Measurements from ENCODE around the gene EEF1A2.
A peak's percentile ranks its signal among the peaks of the same experiment; 100 is the strongest.

The EEF1A2 gene

DNA sequence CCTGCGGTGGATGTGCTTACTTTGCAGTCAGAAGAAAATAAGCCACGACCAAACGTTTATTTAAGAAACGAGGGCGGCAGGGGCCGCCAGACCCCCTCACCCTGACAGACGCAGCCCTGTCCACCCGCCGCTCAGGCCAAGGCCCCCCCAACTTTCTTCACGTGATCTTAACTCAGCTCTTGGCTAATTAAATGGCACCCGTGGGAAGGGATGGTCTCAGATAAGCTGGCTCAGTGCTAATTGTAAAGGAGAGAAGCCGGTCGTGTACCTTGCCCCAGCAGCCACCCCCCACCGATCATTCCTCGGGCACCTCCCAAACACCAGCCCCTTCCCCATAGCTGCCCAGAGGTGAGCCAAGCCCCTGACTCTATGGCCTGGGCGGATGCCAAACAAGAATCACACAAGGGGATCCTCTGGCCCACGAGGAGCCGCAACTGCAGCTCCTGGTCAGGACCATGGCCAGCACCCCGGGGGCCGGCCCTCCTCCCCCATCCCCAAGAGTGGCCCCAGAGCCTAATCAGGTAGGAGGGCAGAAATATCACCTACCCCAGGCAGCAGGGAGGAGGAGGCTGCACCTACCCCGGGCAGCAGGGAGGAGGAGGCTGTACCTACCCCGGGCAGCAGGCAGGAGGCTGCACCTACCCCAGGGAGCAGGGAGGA, 37.6 kb downstream of the EEF1A2 start:
- TF ChIP-seq GATA2 (IDR thresholded peaks at IDR 0.05; ENCODE audit: low read depth, low read length), result no peak
- TF ChIP-seq GATA3 (IDR thresholded peaks at IDR 0.05; ENCODE audit: low read depth, low read length), result no peak

- no peak for TF ChIP-seq GATA3 (IDR thresholded peaks at IDR 0.05; ENCODE audit: low read depth, low read length)
- no peak for TF ChIP-seq GATA2 (IDR thresholded peaks at IDR 0.05; ENCODE audit: low read depth, low read length)
Measured at GRCh38 chr20:63459070-63459380, 39.9 kb downstream of the EEF1A2 start.

DNA sequence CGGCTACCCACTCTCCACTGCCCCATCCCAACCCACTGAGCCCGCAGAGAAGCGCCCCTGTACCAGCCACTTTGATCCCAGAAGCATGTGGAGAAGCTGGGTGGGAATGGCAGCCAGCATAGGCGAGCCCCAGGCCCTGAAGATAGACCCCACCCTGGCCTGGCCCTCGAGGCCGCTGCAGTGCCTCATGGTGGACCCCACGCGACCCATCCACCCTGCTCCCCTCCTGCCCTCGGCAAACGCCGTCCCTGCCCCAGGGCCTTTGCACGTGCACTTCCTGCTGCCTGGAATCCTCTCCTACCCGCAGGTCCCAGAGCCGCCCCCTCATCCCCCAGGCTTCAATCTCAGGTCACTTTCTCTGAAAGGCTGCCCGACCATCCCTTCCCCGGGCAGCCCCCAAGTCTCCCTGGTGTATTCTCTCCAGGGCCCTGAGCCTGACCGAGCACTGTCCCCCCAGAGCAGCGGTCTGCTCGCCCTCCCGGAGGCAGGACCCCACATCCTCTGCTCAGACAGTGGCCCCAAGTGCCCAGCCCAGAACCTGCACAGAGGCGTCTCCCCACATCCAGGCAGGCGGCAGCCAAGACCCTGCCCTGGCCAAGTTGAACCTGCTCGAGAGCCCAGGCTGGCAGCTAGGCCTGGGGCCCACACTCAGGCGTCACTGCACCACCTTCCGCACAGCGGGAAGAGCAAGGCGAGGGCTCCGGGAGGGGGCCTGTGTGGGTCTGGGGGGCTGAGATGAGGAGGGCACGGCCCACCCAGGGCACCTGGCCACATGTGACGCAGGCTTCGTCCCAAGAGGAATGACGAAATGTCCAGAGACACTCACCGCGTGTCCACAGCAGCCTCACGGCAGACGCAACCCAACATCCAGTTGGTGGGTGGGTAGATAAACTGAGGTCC, 40.5 kb downstream of the EEF1A2 start:
- TF ChIP-seq GATA3 (IDR thresholded peaks at IDR 0.05; ENCODE audit: low read depth, low read length) (no peak), GATA2 (IDR thresholded peaks at IDR 0.05; ENCODE audit: low read depth, low read length) (no peak)

DNA sequence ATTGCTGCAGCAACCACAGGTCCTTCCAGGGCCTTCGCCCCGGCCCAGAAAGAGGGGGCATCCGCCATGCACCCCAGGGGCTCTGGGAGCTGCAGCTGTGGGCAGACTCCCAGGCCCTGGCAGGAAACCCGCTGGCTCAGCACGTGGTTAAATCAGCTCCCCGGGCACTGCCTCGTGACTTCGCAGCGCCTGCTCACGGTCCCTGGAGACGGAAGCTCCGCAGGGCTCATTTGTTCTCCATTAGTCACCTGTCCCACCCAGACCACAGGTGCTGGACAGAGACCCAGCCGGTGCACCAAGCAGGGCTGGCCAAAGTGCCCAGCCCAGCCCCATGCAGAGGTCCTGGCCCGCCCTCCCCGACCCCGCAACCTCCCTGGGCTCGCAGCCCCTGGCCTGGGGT, 41.1 kb downstream of the EEF1A2 start:
- no peak for TF ChIP-seq GATA3 (IDR thresholded peaks at IDR 0.05; ENCODE audit: low read depth, low read length)

GRCh38 chr20:63456429-63457284, 42.2 kb downstream of the EEF1A2 start:
- TF ChIP-seq GATA3 (IDR thresholded peaks at IDR 0.05; ENCODE audit: low read depth, low read length) (no peak), GATA2 (IDR thresholded peaks at IDR 0.05; ENCODE audit: low read depth, low read length) (peak; percentile 96)

DNA sequence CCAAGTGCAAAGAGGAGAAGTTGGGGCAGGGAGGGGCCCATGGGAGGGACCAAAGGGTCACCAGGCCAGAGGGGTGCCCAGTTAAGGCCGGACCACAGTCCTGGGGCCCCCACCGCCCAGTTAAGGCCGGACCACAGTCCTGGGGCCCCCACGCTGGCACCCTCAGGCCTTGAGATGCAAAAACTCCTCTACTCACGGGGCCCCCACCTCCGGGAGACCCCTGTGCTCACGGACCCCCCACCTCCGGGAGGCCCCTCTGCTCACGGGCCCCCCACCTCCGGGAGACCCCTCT, 43.4 kb downstream of the EEF1A2 start:
- TF ChIP-seq GATA3 (IDR thresholded peaks at IDR 0.05; ENCODE audit: low read depth, low read length) (no peak), GATA2 (IDR thresholded peaks at IDR 0.05; ENCODE audit: low read depth, low read length) (no peak)

DNA sequence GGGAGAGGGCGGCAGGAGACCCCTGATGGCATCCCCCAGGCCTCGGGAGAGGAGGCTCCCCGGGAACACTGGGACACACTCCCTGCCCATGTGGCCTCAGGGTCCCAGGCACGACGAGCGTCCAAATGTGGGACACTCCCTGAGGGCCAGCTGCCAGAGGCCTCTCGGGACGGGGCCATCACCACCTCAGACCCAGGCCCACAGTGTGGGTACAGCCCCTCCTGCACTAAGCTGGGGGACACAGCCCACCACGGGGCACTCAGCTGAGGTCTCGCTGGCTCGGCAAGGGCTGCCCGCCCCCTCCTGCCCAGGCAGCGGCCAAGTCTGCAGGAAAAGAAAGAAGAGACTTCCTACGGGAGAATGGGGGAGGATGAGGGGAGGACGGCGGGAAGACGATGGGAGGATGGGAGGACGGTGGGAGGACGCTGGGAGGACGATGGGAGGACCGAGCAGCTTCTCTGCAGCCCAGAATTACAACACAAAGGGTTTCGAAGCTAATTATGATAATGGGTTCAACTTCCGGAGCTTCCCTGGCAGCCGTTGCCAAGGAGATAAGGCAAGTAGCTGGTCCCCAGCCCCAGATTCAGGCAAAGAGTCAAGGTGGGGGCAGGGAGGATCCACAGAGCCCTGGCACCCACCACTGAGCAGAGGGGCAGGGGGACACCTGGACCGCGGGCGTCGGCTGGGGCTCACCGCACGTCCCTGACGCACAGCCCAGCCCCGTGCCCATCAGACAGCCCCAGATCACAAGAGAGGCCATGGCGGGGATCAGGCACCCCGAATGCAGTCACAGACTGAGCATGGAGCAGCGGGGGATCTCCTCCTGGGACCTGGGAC, 43.9 kb downstream of the EEF1A2 start:
- TF ChIP-seq GATA3 (IDR thresholded peaks at IDR 0.05; ENCODE audit: low read depth, low read length) (no peak), GATA2 (IDR thresholded peaks at IDR 0.05; ENCODE audit: low read depth, low read length) (peak; percentile 53; the same call in 1 of the 2 replicates)

DNA sequence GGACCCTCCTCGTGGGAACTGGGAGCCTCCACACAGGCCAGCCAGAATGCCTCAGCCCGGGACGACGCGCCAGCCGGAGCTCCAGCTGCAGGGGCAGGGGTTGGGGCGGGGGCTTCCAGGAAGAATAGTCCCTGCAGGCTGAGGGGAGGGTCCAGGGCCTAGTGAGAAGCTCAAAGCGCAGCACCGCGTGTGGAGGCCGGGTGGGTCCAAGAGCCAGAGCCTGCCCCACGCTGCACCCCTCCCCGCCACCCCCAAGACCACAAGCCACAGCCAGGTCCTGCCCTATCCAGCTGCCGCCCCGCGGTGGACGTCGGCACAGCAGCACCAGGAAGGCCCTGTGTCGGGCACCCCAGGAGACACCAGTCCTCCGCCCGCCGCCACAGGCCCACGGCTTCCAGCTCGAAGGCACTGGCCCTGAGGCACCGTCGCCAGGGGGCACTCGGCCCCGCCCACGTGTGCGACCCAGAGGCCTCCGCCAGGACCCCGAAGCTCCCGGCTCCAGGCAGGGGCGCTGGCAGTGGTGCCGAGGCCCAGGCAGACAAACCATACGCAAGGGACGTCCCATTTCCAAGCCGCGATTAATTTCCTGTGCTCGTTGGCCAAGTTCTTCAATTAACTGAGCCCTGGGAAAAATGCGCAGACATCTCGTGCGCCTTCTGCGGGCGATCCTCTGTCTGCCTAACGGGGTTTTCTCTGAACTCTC, 45.9 kb downstream of the EEF1A2 start:
- TF ChIP-seq GATA2 (IDR thresholded peaks at IDR 0.05; ENCODE audit: low read depth, low read length), result no peak
- TF ChIP-seq GATA3 (IDR thresholded peaks at IDR 0.05; ENCODE audit: low read depth, low read length), result no peak

DNA sequence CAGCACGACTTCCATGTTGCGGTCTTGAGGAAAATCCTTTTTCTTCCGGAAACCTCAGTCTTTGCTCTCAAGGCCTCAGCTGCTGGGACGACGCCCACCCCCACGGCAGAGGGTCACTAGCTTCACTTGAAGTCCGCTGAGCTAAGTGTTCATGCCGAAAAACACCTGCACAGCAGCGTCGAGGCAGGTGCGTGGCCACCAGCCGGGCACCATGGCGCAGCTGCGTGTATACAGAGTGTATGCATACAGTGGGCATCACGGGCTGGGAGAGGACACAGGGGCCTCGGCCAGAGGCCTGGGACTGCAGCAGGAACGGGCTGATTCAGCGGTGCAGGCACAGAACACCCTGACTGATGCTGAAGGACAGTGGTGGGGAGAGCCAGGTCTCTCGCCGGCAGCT, 46.5 kb downstream of the EEF1A2 start:
- no peak for TF ChIP-seq GATA3 (IDR thresholded peaks at IDR 0.05; ENCODE audit: low read depth, low read length)
- TF ChIP-seq GATA2 (IDR thresholded peaks at IDR 0.05; ENCODE audit: low read depth, low read length), result no peak

DNA sequence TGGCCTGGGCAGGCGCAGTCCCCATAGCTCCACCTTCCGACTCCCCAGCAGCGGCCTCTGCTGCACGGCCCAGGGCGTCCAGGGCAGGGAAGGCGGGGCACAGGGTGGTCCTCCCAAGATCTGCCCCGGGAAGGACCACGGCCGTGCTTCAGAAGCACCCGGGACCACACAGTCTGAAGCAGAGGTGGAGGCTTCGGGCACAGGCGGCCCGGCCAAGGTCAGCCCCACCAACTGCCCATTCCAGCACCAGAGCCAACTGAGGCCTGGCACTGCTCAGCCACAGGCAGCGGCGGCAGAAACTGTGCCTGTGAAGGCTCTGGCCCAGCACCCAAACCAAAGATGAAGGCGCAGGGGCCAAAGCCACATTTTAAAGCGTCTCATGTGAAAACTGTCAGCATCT, 47.1 kb downstream of the EEF1A2 start:
- TF ChIP-seq GATA3 (IDR thresholded peaks at IDR 0.05; ENCODE audit: low read depth, low read length) (no peak), GATA2 (IDR thresholded peaks at IDR 0.05; ENCODE audit: low read depth, low read length) (no peak)

DNA sequence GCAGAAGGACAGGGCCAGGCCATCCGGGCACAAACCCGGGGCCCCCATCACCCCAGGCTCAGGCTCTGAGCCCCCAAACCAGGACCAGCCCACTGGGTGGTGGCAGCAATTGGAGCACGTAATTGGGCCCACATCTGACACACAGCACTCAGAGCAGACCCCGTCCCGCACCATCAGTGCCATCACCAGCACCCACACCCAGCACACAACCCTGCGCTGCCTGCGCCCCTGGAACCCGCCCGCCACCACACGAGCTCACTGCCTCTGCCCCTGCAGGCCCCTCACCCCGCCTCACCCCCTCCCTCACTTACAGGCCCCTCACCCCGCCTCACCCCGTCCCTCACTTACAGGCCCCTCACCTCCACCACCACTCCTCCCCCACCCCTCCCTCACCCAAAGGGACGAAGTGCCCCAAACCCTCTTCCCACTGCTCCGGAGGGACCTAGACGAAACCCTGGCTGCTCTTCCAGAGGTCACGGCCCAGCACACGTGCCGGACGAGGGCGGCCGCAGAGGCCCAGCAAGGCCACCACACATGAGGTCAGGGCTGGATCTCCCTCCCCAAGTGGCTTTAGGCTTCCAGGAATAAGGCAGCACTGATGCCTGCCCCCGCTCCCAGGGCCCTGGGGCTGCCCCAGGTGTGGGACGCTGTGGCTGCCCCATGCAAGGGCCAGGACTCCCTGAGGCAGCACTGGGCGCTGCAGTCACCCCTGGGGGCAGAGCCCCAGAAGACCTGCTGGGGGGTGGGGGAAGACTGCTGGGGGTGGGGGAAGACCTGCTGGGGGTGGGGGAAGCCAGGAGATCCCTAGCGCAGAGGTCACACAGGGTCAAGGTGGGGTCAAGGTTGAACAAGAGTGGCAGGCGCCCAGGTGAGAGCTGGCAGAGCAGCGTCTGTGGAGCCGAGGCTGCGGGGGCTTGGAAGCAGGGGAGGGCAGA, 48.8 kb downstream of the EEF1A2 start:
- TF ChIP-seq GATA3 (IDR thresholded peaks at IDR 0.05; ENCODE audit: low read depth, low read length) (no peak), GATA2 (IDR thresholded peaks at IDR 0.05; ENCODE audit: low read depth, low read length) (no peak)

DNA sequence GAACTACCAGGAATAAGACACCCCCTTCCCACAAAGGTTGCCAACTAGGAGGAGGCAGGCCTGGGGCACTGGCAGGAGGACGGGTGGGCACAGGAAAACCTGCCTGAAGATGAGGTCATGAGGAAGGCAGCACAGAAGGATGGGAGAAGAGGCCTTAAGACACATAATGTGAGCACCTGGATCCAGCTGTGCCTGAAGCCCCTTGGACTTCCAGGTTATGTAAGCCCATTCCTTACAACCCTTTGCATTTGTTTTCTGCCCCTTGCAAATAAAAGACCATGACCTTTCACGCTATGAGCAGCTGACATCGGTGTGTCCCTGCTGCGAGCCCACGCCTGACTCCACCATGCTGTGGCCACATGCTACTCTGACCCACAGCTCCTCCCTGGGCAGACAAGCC, 49.9 kb downstream of the EEF1A2 start:
- TF ChIP-seq GATA3 (IDR thresholded peaks at IDR 0.05; ENCODE audit: low read depth, low read length), result no peak
- no peak for TF ChIP-seq GATA2 (IDR thresholded peaks at IDR 0.05; ENCODE audit: low read depth, low read length)

Data from SH-SY5Y (cell line).